Measurements from ENCODE around the gene SF3B2. TPM values are rescaled to one million over a fixed set of nuclear protein-coding genes. Genes with fewer than 3 reads are reported as not detected.

Gene SF3B2
- total RNA-seq, 1 experiment from 2014 or later = 300 TPM

- Histone ChIP-seq H2AFZ (ENCODE audit: low read depth, low read length, poor library complexity, severe bottlenecking) (no peak overlapping the region), H3K9ac (ENCODE audit: low read length) (no peak overlapping the region), H4K20me1 (ENCODE audit: insufficient read depth) (peaks cover 5% of the 10 kb centered on the region; the same call in 1 of the 2 replicates), H3K9me3 (ENCODE audit: control insufficient read depth in 1 of 2, insufficient read depth in 1 of 2, low read depth in 1 of 2, low read length in 2 of 2) (no peaks in the 10 kb centered on the region), H3K27ac (ENCODE audit: low read depth, low read length) (peak overlapping the region; percentile 35; the same call in 1 of the 2 replicates), H3K9me2 (ENCODE audit: insufficient read depth) (no peaks in the 10 kb centered on the region), H3K27me3 (ENCODE audit: insufficient read depth, low read length) (no peaks in the 10 kb centered on the region), H3K36me3 (ENCODE audit: control insufficient read depth in 1 of 2, insufficient read depth in 2 of 2, low read length in 2 of 2) (peaks cover 48 to 59% of the 10 kb centered on the region in 2 experiments), H3K4me1 (ENCODE audit: control insufficient read depth in 1 of 2, insufficient read depth in 2 of 2, low read length in 2 of 2) (peaks cover 10 to 20% of the 10 kb centered on the region in 2 experiments), H3K4me3 (replicated peaks in 1 of 2; ENCODE audit: low read depth in 1 of 2, low read length in 2 of 2) (no peak overlapping the region), H3K4me2 (ENCODE audit: low read length) (no peak overlapping the region), H3K79me2 (ENCODE audit: insufficient read depth, low read length) (peaks cover 49% of the 10 kb centered on the region)
- ChIA-PET CTCF (interaction anchor here (1.5 kb wide), 1 partner anchor 8 kb away, joined by 5 read pairs; no protein-coding TSS in a partner anchor), RAD21 (ENCODE audit: low non-redundant PET in 1 of 2, low total read pairs in 2 of 2, uncharacterized antibody in 2 of 2, unreplicated experiment in 2 of 2) (no interaction called here), POLR2A (no interaction called here)
- no TSS peak for BruUV-seq (replicated peaks)
- TF ChIP-seq ZBTB33 (IDR thresholded peaks at IDR 0.05; ENCODE audit: extremely low read depth, insufficient replicate concordance, low read length) (no peak), POLR2A (IDR thresholded peaks at IDR 0.05; ENCODE audit: borderline replicate concordance, extremely low read depth, insufficient read depth, insufficient read length) (no peak), SIN3A (IDR thresholded peaks at IDR 0.05; ENCODE audit: low read depth) (no peak), ATF3 (IDR thresholded peaks at IDR 0.05) (no peak), EZH2phosphoT487 (IDR thresholded peaks at IDR 0.05; ENCODE audit: borderline replicate concordance) (no peak), REST (IDR thresholded peaks at IDR 0.05; ENCODE audit: low read depth) (no peak), ZNF274 (IDR thresholded peaks at IDR 0.05; ENCODE audit: low read depth, low read length) (no peak), CTCF (IDR thresholded peaks at IDR 0.05 in 2 of 3, conservative IDR thresholded peaks at IDR 0.05 in 1 of 3; ENCODE audit: borderline replicate concordance in 1 of 3, insufficient read depth in 1 of 3, low read depth in 2 of 3, low read length in 2 of 3) (no peak), JUND (IDR thresholded peaks at IDR 0.05) (no peak), CBX3 (IDR thresholded peaks at IDR 0.05; ENCODE audit: low read depth) (no peak), ZFX (IDR thresholded peaks at IDR 0.05) (no peak), RAD21 (IDR thresholded peaks at IDR 0.05; ENCODE audit: low read depth) (no peak), ELF1 (IDR thresholded peaks at IDR 0.05; ENCODE audit: borderline replicate concordance, low read depth) (no peak), FOSL1 (IDR thresholded peaks at IDR 0.05; ENCODE audit: low read depth) (no peak)
- intact Hi-C loops (cut with micrococcal nuclease) = no loop called here
- DNase-seq (ENCODE audit: low read depth, low spot score) (no peak), ATAC-seq (no peak)
Observed at GRCh38 chr11:66066751-66067150, 14.6 kb downstream of the SF3B2 start.
